Measurements from ENCODE around the gene LPP. TPM values are rescaled to one million over a fixed set of nuclear protein-coding genes. Genes with fewer than 3 reads are reported as not detected.
A peak's percentile ranks its signal among the peaks of the same experiment; 100 is the strongest.

The LPP gene
- total and polyA plus RNA-seq, 2 donors (not counting 1 experiment from before 2014, with no cell fraction given) = 7.6 to 81.7 TPM

GRCh38 chr3:188170461-188171459 lies 16.8 kb downstream of the LPP start:
- TF ChIP-seq CTCF (IDR thresholded peaks at IDR 0.05) (no peak), EZH2 (IDR thresholded peaks at IDR 0.05; ENCODE audit: borderline replicate concordance, insufficient read depth, low read depth, low read length, poor library complexity, severe bottlenecking) (no peak)
- DNase-seq = peak; percentile 51
- Mint-ChIP-seq H3K27ac (peak overlapping the region; percentile 3), H3K4me1 (peaks cover 39% of the 10 kb centered on the region), H3K4me3 (no peak overlapping the region), H3K27me3 (no peaks in the 10 kb centered on the region), H3K9me3 (ENCODE audit: insufficient read depth) (no peaks in the 10 kb centered on the region)
- WGBS (ENCODE audit: insufficient coverage) = 60% methylated on average over 6 of the region's 8 CpGs
- Histone ChIP-seq H3K9me3 (ENCODE audit: control extremely low read depth in 1 of 3, control insufficient read depth in 2 of 3, insufficient read depth in 1 of 3, low read length in 2 of 3) (no peaks in the 10 kb centered on the region), H4K20me1 (ENCODE audit: control insufficient read depth, insufficient read depth, low read length, poor library complexity, severe bottlenecking) (peaks cover 4% of the 10 kb centered on the region), H3K4me3 (ENCODE audit: control extremely low read depth in 1 of 5, extremely low read depth in 1 of 5, insufficient read depth in 1 of 5, low read depth in 2 of 5, low read length in 4 of 5) (no peak overlapping the region), H3K4me2 (replicated peaks; ENCODE audit: low read depth, low read length, poor library complexity, severe bottlenecking) (no peak overlapping the region), H3K36me3 (replicated peaks in 1 of 2; ENCODE audit: control extremely low read depth in 1 of 2, control insufficient read depth in 1 of 2, extremely low read depth in 1 of 2, insufficient read depth in 2 of 2, low read length in 1 of 2) (no peaks in the 10 kb centered on the region), H3K27ac (ENCODE audit: low read length in 2 of 2) (peak overlapping the region in 1 of 2 donors; percentile 41), H2AFZ (ENCODE audit: insufficient read depth, low read depth, low read length, poor library complexity, severe bottlenecking) (peak overlapping the region; percentile 25), H3K79me2 (ENCODE audit: control insufficient read depth, insufficient read depth, low read length) (peaks cover 51% of the 10 kb centered on the region), H3K9ac (ENCODE audit: low read length) (no peak overlapping the region), H3K27me3 (replicated peaks in 1 of 4; ENCODE audit: control extremely low read depth in 1 of 4, control insufficient read depth in 3 of 4, insufficient read depth in 4 of 4, low read length in 3 of 4) (no peaks in the 10 kb centered on the region), H3K4me1 (ENCODE audit: control insufficient read depth in 2 of 2, insufficient read depth in 2 of 2, low read length in 2 of 2) (peaks cover 28 to 30% of the 10 kb centered on the region in 2 donors)
- ChIA-PET CTCF (interaction anchor here (0.6 kb wide), 1 partner anchor 63 kb away, joined by 3 read pairs; no protein-coding TSS in a partner anchor), POLR2A (interaction anchor here (0.6 kb wide), 2 partner anchors 270 to 363 kb away, joined by 3 to 5 read pairs; no protein-coding TSS in a partner anchor)
- ATAC-seq (ENCODE audit: low read depth) = peak; percentile 31
- intact Hi-C loops (cut with micrococcal nuclease) = loop anchor here (5.0 kb wide), 1 partner anchor 72 kb away; no protein-coding TSS in a partner anchor
